OCI-LY7 (cell line): ENCODE measurements around the gene PTPRM. TPM values are rescaled to one million over a fixed set of nuclear protein-coding genes. Genes with fewer than 3 reads are reported as not detected.

Experiments
- BruUV-seq: library from RNA; stranded (reverse); fragments of 400-500 nt; replicated peaks from 2 replicates; lab custom pipeline; 2021; lab: Mats Ljungman, UMichigan
- CTCF ChIA-PET: fragments of 300-600 bp; sonication (Branson Sonifier 250); formaldehyde crosslinking; loops from one replicate; lab custom pipeline; 2022; ENCODE audit warnings: antibody characterized with exemption; ENCODE audit not compliant: unreplicated experiment; lab: Charles Lee
- POLR2A ChIA-PET: fragments of 300-600 bp; sonication (Branson Sonifier 250); formaldehyde crosslinking; loops from one replicate; lab custom pipeline; 2022; ENCODE audit warnings: antibody characterized with exemption; lab: Charles Lee
- DNase-seq: peaks from one replicate; pipeline ENCODE4 v3.0.0-alpha.2; 2015; ENCODE audit warnings: low spot score
- H2AFZ ChIP-seq: fragments of 200-600 bp; sonication (generic), shearing (Covaris generic); 2 replicates; pipeline ENCODE4 v1.6.1; 2014; ENCODE audit warnings: mild to moderate bottlenecking, antibody characterized with exemption, low read length, moderate library complexity
- H3K27ac ChIP-seq: fragments of 200-600 bp; sonication (generic); 2 replicates; pipeline ENCODE4 v1.5.1; 2014; ENCODE audit warnings: mixed run types, low read depth, mild to moderate bottlenecking, moderate library complexity, low read length, inconsistent platforms; ENCODE audit not compliant: poor library complexity, severe bottlenecking
- H3K36me3 ChIP-seq: fragments of 200-600 bp; sonication (generic); 2 replicates; pipeline ENCODE4 v1.6.1; 2014; ENCODE audit warnings: mild to moderate bottlenecking, antibody characterized with exemption, low read length, moderate library complexity, mixed read lengths; ENCODE audit not compliant: insufficient read depth
- H3K4me1 ChIP-seq: fragments of 200-600 bp; sonication (generic); 2 replicates; pipeline ENCODE4 v1.5.1; 2014; ENCODE audit warnings: mild to moderate bottlenecking, low read length; ENCODE audit not compliant: insufficient read depth, poor library complexity, severe bottlenecking
- H3K4me2 ChIP-seq: fragments of 200-600 bp; sonication (generic); 2 replicates; pipeline ENCODE4 v1.6.1; 2014; ENCODE audit warnings: mild to moderate bottlenecking, low read length
- H3K4me3 ChIP-seq: fragments of 200-600 bp; sonication (generic); 2 replicates; pipeline ENCODE4 v1.5.1; 2014; ENCODE audit warnings: mild to moderate bottlenecking, low read depth, low read length; ENCODE audit not compliant: poor library complexity, severe bottlenecking
- H3K79me2 ChIP-seq: fragments of 200-600 bp; sonication (generic); 2 replicates; pipeline ENCODE4 v1.6.1; 2016; ENCODE audit warnings: low read depth, mild to moderate bottlenecking, low read length, moderate library complexity, mixed read lengths; ENCODE audit not compliant: insufficient read depth
- H3K9me2 ChIP-seq: fragments of 200-600 bp; sonication (generic); 2 replicates; pipeline ENCODE4 v1.6.1; 2016; ENCODE audit warnings: mild to moderate bottlenecking, low read length, mixed read lengths; ENCODE audit not compliant: insufficient read depth
- H3K9me3 ChIP-seq: fragments of 200-600 bp; sonication (generic); 2 replicates; pipeline ENCODE4 v1.6.1; 2014; ENCODE audit warnings: mild to moderate bottlenecking, mixed run types, low read length, mixed read lengths
- H4K20me1 ChIP-seq: fragments of 200-600 bp; sonication (generic); 2 replicates; pipeline ENCODE4 v1.6.1; 2014; ENCODE audit warnings: mild to moderate bottlenecking, antibody characterized with exemption, low read length, moderate library complexity, mixed read lengths; ENCODE audit not compliant: insufficient read depth
- CTCF ChIP-seq: fragments of 200-600 bp; sonication (generic); conservative IDR thresholded peaks from 2 replicates; pipeline ENCODE4 v1.5.1; 2014; ENCODE audit warnings: mild to moderate bottlenecking, antibody characterized with exemption, low read length, moderate library complexity, mixed read lengths
- EZH2phosphoT487 ChIP-seq: fragments of 200-600 bp; sonication (generic); IDR thresholded peaks from 2 replicates; pipeline ENCODE4 v1.6.1; 2018; ENCODE audit warnings: low read depth, borderline replicate concordance, mild to moderate bottlenecking, mixed run types, antibody characterized with exemption, low read length, moderate library complexity, mixed read lengths
- intact Hi-C: fragments of 100-400 bp; cut with micrococcal nuclease; formaldehyde crosslinking; loops from one replicate; pipeline ENCODE4 v1.10.0; 2022; ENCODE audit not compliant: unreplicated experiment
- small RNA-seq: library from RNA; depleted of rRNA; stranded (forward); fragments of <200 nt; gene quantifications from one replicate; pipeline ENCODE3, GENCODE V24; 2014
- total RNA-seq, 2 experiments: library from RNA; depleted of rRNA in 1 of 2; stranded (reverse); fragments of >200 nt in 1 of 2; shearing (Covaris generic) in 1 of 2; gene quantifications; 2 replicates each; pipeline ENCODE4 v1.2.3, GENCODE V29; 2014 to 2022

PTPRM gene
- total RNA-seq, 2 experiments from 2014 or later, result not detected

DNA sequence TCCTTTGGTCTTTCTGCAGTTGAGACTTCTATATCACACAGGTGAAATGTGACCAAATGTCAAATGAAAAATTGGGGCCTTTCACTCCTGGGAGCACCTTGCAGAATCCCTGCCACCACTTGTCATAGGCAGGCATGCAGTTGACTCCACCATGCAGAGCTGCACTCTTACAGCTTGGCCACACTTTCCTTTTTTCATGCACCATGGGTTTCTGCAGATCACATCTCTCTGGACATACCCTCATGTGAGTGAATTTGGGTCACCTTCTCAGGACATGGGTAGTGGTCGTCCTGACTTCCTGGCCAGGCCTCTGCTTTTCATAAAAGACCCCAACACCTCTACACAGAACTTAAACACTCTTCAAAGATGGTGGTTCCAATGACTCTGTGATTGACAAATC is 887.0 kb downstream of the PTPRM start:
- H3K9me2 ChIP-seq, result no peaks in the 10 kb centered on the region

GRCh38 chr18:8455661-8456614 is 888.8 kb downstream of the PTPRM start:
- H3K4me1 ChIP-seq, result no peaks in the 10 kb centered on the region
- no peak overlapping the region for H2AFZ ChIP-seq
- H4K20me1 ChIP-seq, result no peaks in the 10 kb centered on the region
- H3K79me2 ChIP-seq, result no peaks in the 10 kb centered on the region
- no peak overlapping the region for H3K27ac ChIP-seq
- TF ChIP-seq EZH2phosphoT487 (no peak), CTCF (no peak)
- H3K9me2 ChIP-seq, result no peaks in the 10 kb centered on the region
- DNase-seq, result no peak
- H3K9me3 ChIP-seq, result no peaks in the 10 kb centered on the region
- no peak overlapping the region for H3K4me2 ChIP-seq
- no peaks in the 10 kb centered on the region for H3K36me3 ChIP-seq
- POLR2A ChIA-PET, result interaction anchor here (0.6 kb wide), 1 partner anchor 264 kb away, joined by 4 read pairs; no protein-coding TSS in a partner anchor
- CTCF ChIA-PET, result no interaction called here
- BruUV-seq, result no TSS peak
- intact Hi-C loops, result no loop called here
- no peak overlapping the region for H3K4me3 ChIP-seq

More for the DNA sequence above, 887.0 kb downstream of the PTPRM start:
- H3K4me2 ChIP-seq, result no peak overlapping the region
- intact Hi-C loops, result no loop called here
- H3K36me3 ChIP-seq, result no peaks in the 10 kb centered on the region
- H3K27ac ChIP-seq, result no peak overlapping the region
- ChIA-PET POLR2A (no interaction called here), CTCF (no interaction called here)
- no peaks in the 10 kb centered on the region for H3K79me2 ChIP-seq
- DNase-seq, result no peak
- no peak for TF ChIP-seq EZH2phosphoT487
- TF ChIP-seq CTCF, result no peak
- H3K4me3 ChIP-seq, result no peak overlapping the region
- no peaks in the 10 kb centered on the region for H3K4me1 ChIP-seq
- no peaks in the 10 kb centered on the region for H3K9me3 ChIP-seq
- H2AFZ ChIP-seq, result no peak overlapping the region
- BruUV-seq, result no TSS peak
- no peaks in the 10 kb centered on the region for H4K20me1 ChIP-seq

Small RNA genes within 50 kb of the gene (small RNA-seq; reads per million reads assigned to genes)
- gene AP001094.1 (not detected), gene RF00012 (not detected)
